H1 (cell line): ENCODE measurements around the gene NAA16. TPM values are rescaled to one million over a fixed set of nuclear protein-coding genes. Genes with fewer than 3 reads are reported as not detected.
A peak's percentile ranks its signal among the peaks of the same experiment; 100 is the strongest.

Experiments used
- CTCF ChIA-PET: fragments of 300-600 bp; sonication (Branson Sonifier 250); formaldehyde crosslinking; loops from one replicate; lab custom pipeline; 2021; ENCODE audit not compliant: partially characterized antibody; lab: Charles Lee
- POLR2A ChIA-PET: fragments of 300-600 bp; sonication (Branson Sonifier 250); formaldehyde crosslinking; loops from one replicate; lab custom pipeline; 2021; ENCODE audit warnings: inconsistent platforms; ENCODE audit not compliant: partially characterized antibody; lab: Charles Lee
- DNase-seq, 2 experiments: peaks; one replicate each; pipeline versions ENCODE4 v3.0.0 to v3.0.0-alpha.2; 2010 to 2022; ENCODE audit warnings: low spot score in 2 of 2, low read depth in 1 of 2, mixed read lengths in 1 of 2
- FAIRE-seq: peaks from 2 replicates; lab custom pipeline; 2011; peaks lifted over from hg19 to GRCh38; lab: Jason Lieb, UNC
- H2AFZ ChIP-seq: 2 replicates; pipeline ENCODE4 v1.8.1; 2012; ENCODE audit warnings: low read length, inconsistent platforms
- H2AK5ac ChIP-seq: 2 replicates; pipeline ENCODE4 v1.6.1; 2013; ENCODE audit warnings: low read depth, low read length
- H2BK120ac ChIP-seq: replicated peaks from 2 replicates; pipeline ENCODE3; 2013; ENCODE audit warnings: low read depth, low read length, inconsistent platforms
- H2BK12ac ChIP-seq: 2 replicates; pipeline ENCODE4 v1.6.1; 2013; ENCODE audit warnings: low read depth, low read length
- H2BK15ac ChIP-seq: 2 replicates; pipeline ENCODE4 v1.6.1; 2013; ENCODE audit warnings: low read length
- H2BK20ac ChIP-seq: 2 replicates; pipeline ENCODE4 v1.6.1; 2013; ENCODE audit warnings: low read length
- H2BK5ac ChIP-seq: 2 replicates; pipeline ENCODE4 v1.6.1; 2013; ENCODE audit warnings: low read depth, low read length
- H3K14ac ChIP-seq: 2 replicates; pipeline ENCODE4 v1.6.1; 2013; ENCODE audit warnings: inconsistent platforms; ENCODE audit not compliant: insufficient read length
- H3K18ac ChIP-seq: 2 replicates; pipeline ENCODE4 v1.6.1; 2013; ENCODE audit warnings: low read length; ENCODE audit errors: extremely low read depth
- H3K23ac ChIP-seq: 2 replicates; pipeline ENCODE4 v1.6.1; 2013; ENCODE audit warnings: inconsistent platforms; ENCODE audit not compliant: insufficient read length
- H3K23me2 ChIP-seq: 2 replicates; pipeline ENCODE4 v1.6.1; 2013; ENCODE audit warnings: low read depth, low read length
- H3K27ac ChIP-seq: 2 replicates; pipeline ENCODE4 v1.6.1; 2011; ENCODE audit warnings: low read depth, low read length, inconsistent platforms
- H3K27me3 ChIP-seq, 4 experiments: replicated peaks in 1 of 4; 1 replicate in 1 of 4; 2 replicates in 3 of 4; pipeline versions ENCODE4 v1.6.1 to v1.8.1; 2011 to 2013; ENCODE audit warnings: low read length in 3 of 4, mild to moderate bottlenecking in 3 of 4, inconsistent platforms in 2 of 4, mixed read lengths in 2 of 4, moderate library complexity in 1 of 4; ENCODE audit not compliant: control insufficient read depth in 3 of 4, insufficient read depth in 3 of 4; ENCODE audit errors: extremely low read depth in 1 of 4
- H3K36me3 ChIP-seq, 4 experiments: 2 replicates each; pipeline versions ENCODE4 v1.6.1 to v1.8.1; 2011 to 2013; ENCODE audit warnings: mild to moderate bottlenecking in 4 of 4, low read length in 3 of 4, moderate library complexity in 2 of 4, control low read depth in 1 of 4, inconsistent platforms in 1 of 4; ENCODE audit not compliant: insufficient read depth in 4 of 4, control insufficient read depth in 2 of 4
- H3K4ac ChIP-seq: replicated peaks from 2 replicates; pipeline ENCODE3; 2013; ENCODE audit warnings: low read length, low read depth, mixed read lengths, inconsistent platforms; ENCODE audit not compliant: insufficient read length
- H3K4me1 ChIP-seq, 4 experiments: replicated peaks in 1 of 4; 1 replicate in 1 of 4; 2 replicates in 3 of 4; pipeline versions ENCODE4 v1.6.1 to v1.8.1; 2011 to 2013; ENCODE audit warnings: low read length in 3 of 4, inconsistent platforms in 2 of 4, mixed read lengths in 1 of 4; ENCODE audit not compliant: insufficient read depth in 4 of 4, control insufficient read depth in 3 of 4
- H3K4me2 ChIP-seq, 2 experiments: 2 replicates each; pipeline versions ENCODE4 v1.6.1 to v1.8.1; 2011 to 2013; ENCODE audit warnings: low read depth in 2 of 2, low read length in 2 of 2, control low read depth in 1 of 2, inconsistent platforms in 1 of 2, mild to moderate bottlenecking in 1 of 2; ENCODE audit not compliant: insufficient read depth in 1 of 2
- H3K4me3 ChIP-seq, 4 experiments: fragments of 200-600, 300-600 bp in 1 of 4; sonication (generic), shearing (Covaris generic), sonication (Bioruptor Twin) in 1 of 4; 2 replicates each; pipeline versions ENCODE4 v1.5.1 to v1.8.1; 2011 to 2016; ENCODE audit warnings: low read length in 4 of 4, low read depth in 3 of 4, control low read depth in 2 of 4, inconsistent platforms in 2 of 4, mild to moderate bottlenecking in 2 of 4, mixed read lengths in 1 of 4, moderate library complexity in 1 of 4; ENCODE audit not compliant: insufficient read depth in 2 of 4; ENCODE audit errors: extremely low read depth in 1 of 4
- H3K56ac ChIP-seq: replicated peaks from 2 replicates; pipeline ENCODE3; 2013; ENCODE audit warnings: low read depth, mild to moderate bottlenecking, mixed read lengths, low read length, inconsistent platforms; ENCODE audit not compliant: insufficient read length
- H3K79me1 ChIP-seq: 2 replicates; pipeline ENCODE4 v1.6.1; 2013; ENCODE audit warnings: low read depth, low read length, control low read depth
- H3K79me2 ChIP-seq, 2 experiments: 2 replicates each; pipeline versions ENCODE4 v1.6.1 to v1.8.1; 2012 to 2013; ENCODE audit warnings: low read length in 2 of 2, mild to moderate bottlenecking in 2 of 2, inconsistent platforms in 1 of 2; ENCODE audit not compliant: insufficient read depth in 2 of 2, control insufficient read depth in 1 of 2
- H3K9ac ChIP-seq, 4 experiments: replicated peaks in 1 of 4; 1 replicate in 1 of 4; 2 replicates in 3 of 4; pipeline versions ENCODE4 v1.6.1 to v1.8.1; 2011 to 2013; ENCODE audit warnings: low read depth in 3 of 4, low read length in 3 of 4, control low read depth in 2 of 4, mild to moderate bottlenecking in 2 of 4, moderate library complexity in 2 of 4, inconsistent platforms in 1 of 4; ENCODE audit errors: extremely low read depth in 1 of 4
- H3K9me3 ChIP-seq, 2 experiments: 2 replicates each; pipeline versions ENCODE4 v1.6.1 to v1.8.1; 2012 to 2013; ENCODE audit warnings: mild to moderate bottlenecking in 2 of 2, moderate library complexity in 2 of 2, control low read depth in 1 of 2, inconsistent platforms in 1 of 2, low read depth in 1 of 2, low read length in 1 of 2, mixed read lengths in 1 of 2; ENCODE audit not compliant: insufficient read depth in 2 of 2
- H4K20me1 ChIP-seq, 2 experiments: replicated peaks in 1 of 2; 2 replicates each; pipeline versions ENCODE3 to v1.8.1; 2011 to 2013; ENCODE audit warnings: inconsistent platforms in 2 of 2, low read length in 2 of 2, mild to moderate bottlenecking in 1 of 2; ENCODE audit not compliant: insufficient read depth in 2 of 2, control insufficient read depth in 1 of 2
- H4K5ac ChIP-seq: 2 replicates; pipeline ENCODE4 v1.6.1; 2013; ENCODE audit warnings: low read length, low read depth, mixed read lengths, inconsistent platforms; ENCODE audit not compliant: insufficient read length
- H4K8ac ChIP-seq: 2 replicates; pipeline ENCODE4 v1.8.0; 2013; ENCODE audit warnings: mild to moderate bottlenecking, moderate library complexity, low read length, inconsistent platforms; ENCODE audit not compliant: insufficient read depth; ENCODE audit errors: extremely low read depth
- H4K91ac ChIP-seq: replicated peaks from 2 replicates; pipeline ENCODE3; 2013; ENCODE audit warnings: low read length, mixed read lengths, inconsistent platforms; ENCODE audit not compliant: insufficient read length
- ATF3 ChIP-seq: IDR thresholded peaks from 2 replicates; pipeline ENCODE4 v1.6.1; 2011; ENCODE audit warnings: low read depth, mild to moderate bottlenecking, low read length; ENCODE audit not compliant: insufficient read depth
- BACH1 ChIP-seq: IDR thresholded peaks from 2 replicates; pipeline ENCODE4 v1.6.1; 2012; ENCODE audit warnings: low read length, improper control_type of control experiment
- CREB1 ChIP-seq: IDR thresholded peaks from 2 replicates; pipeline ENCODE4 v1.6.1; 2012; ENCODE audit warnings: inconsistent platforms
- JUN ChIP-seq: IDR thresholded peaks from 2 replicates; pipeline ENCODE4 v1.6.1; 2011; ENCODE audit warnings: low read depth, mild to moderate bottlenecking, improper control_type of control experiment, low read length
- PHF8 ChIP-seq: fragments of 200-600 bp; sonication (generic); conservative IDR thresholded peaks from 2 replicates; pipeline ENCODE4 v1.7.1; 2012; ENCODE audit warnings: low read depth, mild to moderate bottlenecking, inconsistent platforms, low read length, moderate library complexity
- POU5F1 ChIP-seq: IDR thresholded peaks from 2 replicates; pipeline ENCODE4 v1.6.1; 2011; ENCODE audit warnings: low read depth, mild to moderate bottlenecking, low read length, moderate library complexity
- RAD21 ChIP-seq, 2 experiments: IDR thresholded peaks in 1 of 2; conservative IDR thresholded peaks in 1 of 2; 2 replicates each; pipeline ENCODE4 v1.6.1; 2011; ENCODE audit warnings: low read depth in 2 of 2, low read length in 2 of 2, improper control_type of control experiment in 1 of 2, inconsistent platforms in 1 of 2, mild to moderate bottlenecking in 1 of 2, moderate library complexity in 1 of 2
- RNF2 ChIP-seq: fragments of 200-900, 300-1000 bp; sonication (generic); IDR thresholded peaks from 2 replicates; pipeline ENCODE4 v1.7.1; 2016; ENCODE audit warnings: borderline replicate concordance, low read depth, mild to moderate bottlenecking, antibody characterized with exemption, low read length; ENCODE audit not compliant: poor library complexity, severe bottlenecking; ENCODE audit errors: missing control alignments
- SIRT6 ChIP-seq: IDR thresholded peaks from one replicate; pipeline ENCODE4 v1.7.1; 2012; ENCODE audit warnings: low read length, inconsistent platforms
- SIX5 ChIP-seq: IDR thresholded peaks from 2 replicates; pipeline ENCODE4 v1.6.1; 2011; ENCODE audit warnings: mild to moderate bottlenecking, low read depth, low read length
- SP4 ChIP-seq: IDR thresholded peaks from 2 replicates; pipeline ENCODE4 v1.6.1; 2012; ENCODE audit warnings: low read length, inconsistent platforms
- TEAD4 ChIP-seq: IDR thresholded peaks from 2 replicates; pipeline ENCODE4 v1.6.1; 2012; ENCODE audit warnings: low read depth, low read length, inconsistent platforms, mixed read lengths
- WGBS, 2 experiments: shearing (Covaris generic) in 1 of 2; methylation state at CpG; one replicate each; pipeline versions ENCODE4 v1.1.6 to v1.1.7; 2013 to 2015; ENCODE audit warnings: low lambda C conversion rate in 2 of 2, mixed read lengths in 2 of 2, inconsistent platforms in 1 of 2, low coverage in 1 of 2, missing lambda C conversion rate in 1 of 2; ENCODE audit not compliant: insufficient replicate concordance in 2 of 2, insufficient coverage in 1 of 2, insufficient read length in 1 of 2; ENCODE audit errors: extremely low coverage in 1 of 2, missing lambda C conversion rate in 1 of 2; 5-methylcytosine and 5-hydroxymethylcytosine counted together
- polyA plus RNA-seq, 7 experiments: library from polyadenylated mRNA; depleted of rRNA in 3 of 7; stranded (reverse) in 5 of 7; unstranded in 2 of 7; fragments of >200 nt in 5 of 7; fragments of 200-250 nt in 2 of 7; gene quantifications; 1 replicate in 5 of 7; 2 replicates in 1 of 7; 4 replicates in 1 of 7; pipeline versions ENCODE4 v1.2.1 to v1.2.3, GENCODE V29; 2011 to 2013; ENCODE audit warnings: missing spikeins in 2 of 7, mixed read lengths in 2 of 7
- total RNA-seq: library from RNA; stranded (reverse); fragmentation: NEBNext Ultra II Directional; extraction: Animal tissue kit (Norgen Biotek cat#: 25700); gene quantifications from 2 replicates; pipeline ENCODE4 v1.2.1, GENCODE V29; 2021

NAA16 gene
- total and polyA plus RNA-seq, 2 of the 8 experiments (the other 6 are each of a cell fraction or from before 2014, with no cell fraction given), result 11.4 to 40.0 TPM

- POLR2A ChIA-PET, result interaction anchor here (1.0 to 2.6 kb wide), 3 partner anchors 9 to 202 kb away, joined by 4 to 11 read pairs (median 5); partner anchors contain the start of gene WBP4
- Histone ChIP-seq H3K18ac (peak within 1 kb of the TSS; percentile 96), H3K9ac (peak within 1 kb of the TSS; percentile 2 to 81 (median 58)), H3K4me3 (peak within 1 kb of the TSS; percentile 55 to 86 (median 72)), H3K14ac (no peak within 1 kb of the TSS), H3K4me1 (no peaks in the 10 kb centered on the region), H2AK5ac (no peak within 1 kb of the TSS), H3K9me3 (peaks cover 12 to 21% of the 10 kb centered on the region in 2 experiments), H4K8ac (peak within 1 kb of the TSS; percentile 96; the same call in 1 of the 2 replicates), H3K36me3 (peaks cover 3 to 24% (median 13%) of the 10 kb centered on the region in 4 experiments; a peak in 6 of 8 replicates), H3K23ac (no peak within 1 kb of the TSS), H3K79me1 (no peaks in the 10 kb centered on the region), H2BK12ac (no peak within 1 kb of the TSS), H3K23me2 (0 out of 2 replicates have a peak, but pooled peaks cover 3% of the 10 kb centered on the region), H3K4ac (no peak within 1 kb of the TSS), H2BK5ac (peak within 1 kb of the TSS; percentile 83; the same call in 1 of the 2 replicates), H2BK20ac (no peak within 1 kb of the TSS), H3K56ac (no peak within 1 kb of the TSS), H4K20me1 (no peaks in the 10 kb centered on the region), H3K27me3 (no peaks in the 10 kb centered on the region), H2AFZ (peak within 1 kb of the TSS; percentile 86), H3K27ac (peak within 1 kb of the TSS; percentile 21; the same call in 1 of the 2 replicates), H2BK15ac (no peak within 1 kb of the TSS), H2BK120ac (no peak within 1 kb of the TSS), H3K4me2 (peak within 1 kb of the TSS; percentile 49 to 66), H3K79me2 (no peaks in the 10 kb centered on the region), H4K5ac (peak within 1 kb of the TSS; percentile 84), H4K91ac (no peak within 1 kb of the TSS)
- FAIRE-seq, result peak; percentile 39
- peak; percentile 21 to 82 for DNase-seq
- WGBS, 2 experiments, result 4% methylated on average over 32 of the region's 32 CpGs; no CpG with 5 or more reads in 1 of the 2 experiments
- CTCF ChIA-PET, result no interaction called here
- TF ChIP-seq BACH1 (no peak), SIRT6 (no peak), RAD21 (IDR thresholded peaks at IDR 0.05 in 1 of 2, conservative IDR thresholded peaks at IDR 0.05 in 1 of 2; ENCODE audit: low read depth in 2 of 2, low read length in 2 of 2) (no peak), SP4 (0 out of 2 replicates have a peak, but pooled peaks have one; percentile 37), POU5F1 (no peak), TEAD4 (no peak), SIX5 (peak; percentile 90), ATF3 (no peak), CREB1 (no peak), PHF8 (peak; percentile 55), RNF2 (no peak), JUN (no peak)
Measured at GRCh38 chr13:41263261-41263971, 47.7 kb upstream of the NAA16 start, which contains the start of gene MTRF1. TSS of gene MTRF1 (minus strand) at chr13:41263576. CDS start at chr13:41260907, 2,669 bp downstream.
